HUES64 (cell line): ENCODE measurements around the gene COL3A1.

Experiments used
- H3K27ac ChIP-seq: 2 replicates; pipeline ENCODE4 v1.7.0; 2013; ENCODE audit warnings: low read depth, low read length, inconsistent platforms
- H3K27me3 ChIP-seq: 2 replicates; pipeline ENCODE4 v1.6.1; 2013; ENCODE audit warnings: mild to moderate bottlenecking, low read length; ENCODE audit not compliant: insufficient read depth
- H3K36me3 ChIP-seq: 2 replicates; pipeline ENCODE4 v1.6.1; 2013; ENCODE audit warnings: mild to moderate bottlenecking, low read length; ENCODE audit not compliant: insufficient read depth
- H3K4me1 ChIP-seq: 2 replicates; pipeline ENCODE4 v1.6.1; 2013; ENCODE audit warnings: mild to moderate bottlenecking, low read length, moderate library complexity; ENCODE audit not compliant: insufficient read depth
- H3K4me3 ChIP-seq: 2 replicates; pipeline ENCODE4 v1.5.1; 2013; ENCODE audit warnings: mild to moderate bottlenecking, low read length, moderate library complexity
- H3K9ac ChIP-seq: 2 replicates; pipeline ENCODE4 v1.6.1; 2013; ENCODE audit warnings: mild to moderate bottlenecking, low read depth, low read length
- H3K9me3 ChIP-seq: 2 replicates; pipeline ENCODE4 v1.6.1; 2013; ENCODE audit warnings: low read depth, low read length; ENCODE audit not compliant: insufficient read depth
- WGBS: fragments of 150-250, 120-280 bp; methylation state at CpG from one replicate; pipeline ENCODE4 v1.1.7; 2013; ENCODE audit warnings: missing lambda C conversion rate; 5-methylcytosine and 5-hydroxymethylcytosine counted together

The COL3A1 gene

GRCh38 chr2:188976545-188977268 lies 2.5 kb downstream of the COL3A1 start:
- 94% methylated on average over 4 of the region's 8 CpGs for WGBS
- no peaks in the 10 kb centered on the region for H3K4me1 ChIP-seq
- no peak overlapping the region for H3K27ac ChIP-seq
- H3K9me3 ChIP-seq = no peaks in the 10 kb centered on the region
- H3K9ac ChIP-seq = no peak overlapping the region; the same call in 1 of the 2 replicates
- no peaks in the 10 kb centered on the region for H3K36me3 ChIP-seq
- H3K4me3 ChIP-seq = no peak overlapping the region; the same call in 1 of the 2 replicates
- H3K27me3 ChIP-seq = no peaks in the 10 kb centered on the region

GRCh38 chr2:188977317-188977716 lies 3.1 kb downstream of the COL3A1 start:
- H3K27ac ChIP-seq = no peak overlapping the region
- no peaks in the 10 kb centered on the region for H3K4me1 ChIP-seq
- H3K9ac ChIP-seq = no peak overlapping the region
- no peaks in the 10 kb centered on the region for H3K36me3 ChIP-seq
- H3K4me3 ChIP-seq = no peak overlapping the region; the same call in 1 of the 2 replicates
- 85% methylated on average over 2 of the region's 2 CpGs for WGBS
- H3K27me3 ChIP-seq = no peaks in the 10 kb centered on the region
- H3K9me3 ChIP-seq = no peaks in the 10 kb centered on the region

DNA sequence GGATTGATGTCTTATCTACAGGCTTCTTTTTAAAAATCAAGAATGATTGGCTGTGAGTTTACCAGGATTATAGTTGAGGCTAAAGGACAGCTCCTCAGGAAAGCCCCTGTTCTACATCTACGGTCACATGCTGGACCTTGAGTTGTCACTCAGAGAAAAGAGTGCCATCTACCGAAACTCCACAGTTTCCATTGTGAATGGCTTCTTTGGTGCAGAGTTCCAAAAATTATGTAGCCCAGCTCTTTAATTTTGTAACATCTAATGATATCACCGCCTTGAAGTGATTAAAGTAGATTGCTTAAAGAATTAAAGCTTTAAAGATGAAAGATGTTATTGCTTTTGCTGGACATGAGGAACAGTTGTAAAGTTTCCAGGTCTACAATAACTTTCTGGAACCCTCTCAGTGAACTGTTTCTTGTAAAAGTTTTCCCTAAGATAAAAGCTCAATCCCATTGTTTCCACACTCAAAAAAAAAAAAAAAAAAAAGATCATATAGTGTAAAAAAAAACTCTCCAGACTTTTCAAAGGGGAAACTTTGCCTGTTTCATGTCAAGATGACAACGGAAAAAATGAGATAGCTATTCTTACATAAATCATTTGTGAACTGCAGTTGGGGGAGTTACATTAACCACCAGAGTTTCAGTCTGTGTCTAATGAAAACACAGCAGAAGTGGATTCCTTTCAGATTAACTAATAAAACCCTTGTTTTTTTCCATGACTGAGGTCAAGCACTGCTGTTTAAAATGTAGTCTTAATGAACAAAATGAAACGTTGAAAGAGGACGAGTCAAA lies 4.3 kb downstream of the COL3A1 start:
- no peak overlapping the region for H3K27ac ChIP-seq
- H3K9ac ChIP-seq = no peak overlapping the region
- H3K9me3 ChIP-seq = no peaks in the 10 kb centered on the region
- WGBS = 70% methylated on average over 5 of the region's 6 CpGs
- no peaks in the 10 kb centered on the region for H3K27me3 ChIP-seq
- H3K4me1 ChIP-seq = no peaks in the 10 kb centered on the region
- H3K36me3 ChIP-seq = no peaks in the 10 kb centered on the region
- no peak overlapping the region for H3K4me3 ChIP-seq

- Histone ChIP-seq H3K4me3 (no peak overlapping the region), H3K4me1 (no peaks in the 10 kb centered on the region), H3K9me3 (no peaks in the 10 kb centered on the region), H3K27ac (no peak overlapping the region), H3K36me3 (no peaks in the 10 kb centered on the region), H3K9ac (no peak overlapping the region), H3K27me3 (no peaks in the 10 kb centered on the region)
- 100% methylated on average over 1 of the region's 3 CpGs for WGBS
Observed at GRCh38 chr2:188979187-188980114, 5.3 kb downstream of the COL3A1 start.

GRCh38 chr2:188983427-188984064 lies 9.4 kb downstream of the COL3A1 start:
- Histone ChIP-seq H3K4me3 (no peak overlapping the region), H3K9me3 (no peaks in the 10 kb centered on the region), H3K36me3 (no peaks in the 10 kb centered on the region), H3K4me1 (no peaks in the 10 kb centered on the region), H3K9ac (no peak overlapping the region), H3K27me3 (no peaks in the 10 kb centered on the region), H3K27ac (no peak overlapping the region)
- WGBS = 81% methylated on average over 4 of the region's 4 CpGs

DNA sequence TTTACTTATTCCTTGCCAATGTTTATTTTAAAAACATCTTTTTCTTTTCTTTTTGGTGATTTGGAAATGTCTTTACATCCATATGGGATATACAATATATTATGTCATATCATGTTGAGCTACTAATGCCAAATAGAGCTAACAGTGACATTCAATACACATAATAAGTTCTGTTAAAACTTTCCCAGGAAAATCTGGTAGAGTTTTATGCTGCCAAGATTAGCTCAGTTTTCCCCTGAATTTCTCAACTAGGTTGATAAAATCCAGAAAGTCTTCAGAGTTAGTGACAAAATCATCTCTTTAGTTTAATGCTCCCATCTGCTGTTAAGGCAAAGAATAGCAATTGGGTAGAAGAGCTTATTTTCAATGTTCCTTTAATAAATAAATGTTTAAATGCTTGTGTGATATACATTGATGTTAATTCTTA lies 9.9 kb downstream of the COL3A1 start:
- H3K9ac ChIP-seq = no peak overlapping the region
- no peaks in the 10 kb centered on the region for H3K36me3 ChIP-seq
- no peak overlapping the region for H3K27ac ChIP-seq
- H3K27me3 ChIP-seq = no peaks in the 10 kb centered on the region
- H3K9me3 ChIP-seq = no peaks in the 10 kb centered on the region
- no peaks in the 10 kb centered on the region for H3K4me1 ChIP-seq
- no peak overlapping the region for H3K4me3 ChIP-seq

DNA sequence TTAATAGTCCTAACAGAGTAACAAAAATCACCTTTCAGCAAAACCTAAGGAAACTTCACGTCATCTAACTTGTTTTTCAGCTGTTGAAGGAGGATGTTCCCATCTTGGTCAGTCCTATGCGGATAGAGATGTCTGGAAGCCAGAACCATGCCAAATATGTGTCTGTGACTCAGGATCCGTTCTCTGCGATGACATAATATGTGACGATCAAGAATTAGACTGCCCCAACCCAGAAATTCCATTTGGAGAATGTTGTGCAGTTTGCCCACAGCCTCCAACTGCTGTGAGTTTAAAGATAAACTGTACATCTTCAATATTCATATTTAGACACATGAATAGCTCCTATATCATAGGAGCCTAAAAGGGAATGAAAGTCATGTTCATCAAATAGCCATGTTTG lies 10.5 kb downstream of the COL3A1 start:
- Histone ChIP-seq H3K27ac (no peak overlapping the region), H3K27me3 (no peaks in the 10 kb centered on the region), H3K4me1 (no peaks in the 10 kb centered on the region), H3K4me3 (no peak overlapping the region), H3K36me3 (no peaks in the 10 kb centered on the region), H3K9me3 (no peaks in the 10 kb centered on the region), H3K9ac (no peak overlapping the region)
- 94% methylated on average over 5 of the region's 5 CpGs for WGBS

DNA sequence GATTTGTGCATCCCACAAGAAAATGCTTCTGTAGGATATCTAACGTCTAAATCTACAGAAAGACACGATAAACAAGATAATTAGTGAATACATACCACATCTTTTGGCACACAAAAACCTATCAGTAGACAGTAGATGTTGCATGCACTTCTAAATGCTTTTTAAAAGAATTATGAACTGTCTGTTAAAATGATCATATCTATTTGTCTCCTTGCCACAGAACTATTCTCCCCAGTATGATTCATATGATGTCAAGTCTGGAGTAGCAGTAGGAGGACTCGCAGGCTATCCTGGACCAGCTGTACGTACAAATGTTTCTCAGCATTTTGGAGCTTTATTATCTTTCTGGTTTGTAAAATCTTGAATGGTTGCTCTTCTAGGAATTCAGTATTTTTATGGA lies 12.7 kb downstream of the COL3A1 start:
- Histone ChIP-seq H3K36me3 (no peaks in the 10 kb centered on the region), H3K9me3 (no peaks in the 10 kb centered on the region), H3K27me3 (no peaks in the 10 kb centered on the region), H3K4me3 (no peak overlapping the region), H3K9ac (no peak overlapping the region), H3K4me1 (no peaks in the 10 kb centered on the region), H3K27ac (no peak overlapping the region)
- WGBS = 91% methylated on average over 4 of the region's 4 CpGs

GRCh38 chr2:188993247-188993646 lies 19.1 kb downstream of the COL3A1 start:
- WGBS = 90% methylated on average over 1 of the region's 1 CpG
- no peaks in the 10 kb centered on the region for H3K36me3 ChIP-seq

GRCh38 chr2:188997263-188997662 lies 23.1 kb downstream of the COL3A1 start:
- Histone ChIP-seq H3K27me3 (no peaks in the 10 kb centered on the region), H3K36me3 (no peaks in the 10 kb centered on the region)

More at GRCh38 chr2:188993247-188993646, 19.1 kb downstream of the COL3A1 start:
- no peak overlapping the region for H3K4me3 ChIP-seq
- H3K27me3 ChIP-seq = no peaks in the 10 kb centered on the region
- H3K27ac ChIP-seq = no peak overlapping the region
- H3K9me3 ChIP-seq = no peaks in the 10 kb centered on the region
- no peaks in the 10 kb centered on the region for H3K4me1 ChIP-seq
- no peak overlapping the region for H3K9ac ChIP-seq

More at GRCh38 chr2:188997263-188997662, 23.1 kb downstream of the COL3A1 start:
- no peak overlapping the region for H3K4me3 ChIP-seq
- no peak overlapping the region for H3K9ac ChIP-seq
- H3K27ac ChIP-seq = no peak overlapping the region
- H3K9me3 ChIP-seq = no peaks in the 10 kb centered on the region
- H3K4me1 ChIP-seq = no peaks in the 10 kb centered on the region
